ENCODE results near the gene CNPY1.
"Not testable (repeated sequence)": the region's sequence is repeated elsewhere in the genome, so short reads cannot be mapped to it uniquely, and the experiment has no call there.

CNPY1 gene

DNA sequence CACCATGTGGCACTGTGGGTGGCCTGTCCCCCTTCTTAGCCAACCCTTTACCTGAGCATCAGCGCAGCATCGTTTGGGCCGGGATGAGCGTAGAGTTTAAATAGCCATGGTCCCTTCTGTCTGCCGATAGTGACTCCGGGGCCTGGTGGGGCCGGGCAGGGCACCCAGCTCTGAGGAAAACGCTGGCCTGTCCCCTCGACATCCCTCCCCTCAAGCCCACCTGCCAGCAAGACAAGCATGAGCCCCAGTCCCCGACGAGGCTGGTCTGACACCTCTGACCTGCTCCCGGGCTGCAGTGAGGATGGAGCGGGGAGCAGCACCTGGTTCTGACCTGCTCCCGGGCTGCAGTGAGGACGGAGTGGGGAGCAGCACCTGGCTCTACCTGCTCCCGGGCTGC, 31.1 kb upstream of the CNPY1 start:
- no peak for DNase-seq

DNA sequence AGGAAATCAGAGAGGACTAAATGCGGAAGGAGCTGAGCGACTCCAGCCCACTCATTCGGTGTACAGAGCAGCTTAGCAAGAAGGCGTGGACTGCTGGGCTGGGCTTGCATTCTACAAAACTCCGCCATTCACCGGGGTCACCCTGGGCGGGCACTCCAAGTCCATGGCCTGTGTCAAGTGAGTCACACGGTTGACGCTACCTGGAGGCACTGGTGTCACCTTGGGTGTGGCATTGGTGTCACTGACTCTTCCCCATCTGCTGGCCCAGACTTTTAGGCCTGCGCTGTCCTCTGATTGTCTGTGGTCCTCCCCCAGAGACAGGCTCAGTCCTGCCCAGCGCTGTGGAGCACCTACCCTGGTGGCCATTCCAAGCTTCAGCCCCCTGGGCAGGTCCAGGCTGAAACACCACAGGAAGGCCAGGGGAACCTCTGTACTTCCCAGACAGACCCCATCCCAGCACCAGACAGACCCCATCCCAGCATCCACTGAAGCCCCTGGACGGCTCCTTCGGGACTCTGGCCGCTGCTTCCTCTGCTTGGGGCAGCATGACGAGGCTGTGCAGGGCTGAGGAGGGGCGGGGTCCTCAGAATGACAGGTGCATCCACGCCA, 30.6 kb upstream of the CNPY1 start:
- DNase-seq = no peak

DNA sequence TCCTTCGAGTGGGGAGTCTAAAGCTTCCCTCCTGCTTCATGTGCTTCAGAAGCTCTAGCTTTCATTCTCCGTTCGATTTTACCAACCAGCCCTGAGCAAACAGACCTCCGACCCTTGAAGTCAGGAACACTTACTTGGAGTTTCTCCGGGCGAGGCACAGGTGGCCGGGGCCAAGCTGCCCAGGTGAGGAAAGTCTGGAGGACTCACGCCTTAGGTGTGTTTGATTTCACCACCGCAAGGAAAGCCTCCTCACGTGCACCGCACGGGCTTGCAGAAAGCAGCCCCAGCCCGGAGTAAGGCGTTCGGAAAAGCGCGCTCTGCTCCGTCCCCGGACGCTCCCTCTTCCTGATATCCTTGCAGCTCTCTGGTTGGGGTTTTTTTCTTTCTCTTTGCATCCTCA, 30.1 kb upstream of the CNPY1 start:
- DNase-seq = no peak

DNA sequence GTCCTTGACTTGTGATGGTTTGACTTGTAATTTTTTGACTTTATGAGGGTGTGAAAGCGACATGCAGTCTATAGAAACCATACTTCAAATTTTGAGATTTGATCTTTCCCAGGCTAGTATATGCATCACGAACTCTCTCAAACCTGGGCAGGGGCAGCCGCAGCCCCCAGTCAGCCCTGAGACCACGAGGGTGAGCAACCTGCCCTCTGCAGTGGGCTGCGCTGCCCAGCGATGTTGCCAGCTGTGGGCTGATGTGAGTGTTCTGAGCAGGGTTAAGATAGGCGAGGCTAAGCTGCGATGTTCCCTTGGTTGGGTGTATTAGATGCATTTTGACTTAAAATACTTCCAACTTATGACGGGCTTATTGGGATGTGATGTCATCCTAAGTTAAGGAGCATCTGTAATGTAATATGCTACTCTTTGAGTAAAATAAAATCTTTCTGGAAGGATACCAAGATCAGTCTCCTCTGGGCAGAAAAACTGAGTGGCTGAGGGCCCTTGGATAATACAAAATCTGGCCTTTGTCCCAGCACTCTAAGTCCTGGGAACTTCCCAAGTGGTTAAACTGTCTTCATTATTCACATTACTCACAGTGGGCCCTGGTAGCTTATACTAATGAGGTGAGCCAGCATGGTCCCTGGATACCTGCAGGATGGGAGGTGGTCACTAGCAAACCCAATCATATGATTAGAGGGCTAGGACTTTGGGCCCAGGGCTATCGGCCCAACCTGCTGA, 28.4 kb upstream of the CNPY1 start:
- no peak for DNase-seq

DNA sequence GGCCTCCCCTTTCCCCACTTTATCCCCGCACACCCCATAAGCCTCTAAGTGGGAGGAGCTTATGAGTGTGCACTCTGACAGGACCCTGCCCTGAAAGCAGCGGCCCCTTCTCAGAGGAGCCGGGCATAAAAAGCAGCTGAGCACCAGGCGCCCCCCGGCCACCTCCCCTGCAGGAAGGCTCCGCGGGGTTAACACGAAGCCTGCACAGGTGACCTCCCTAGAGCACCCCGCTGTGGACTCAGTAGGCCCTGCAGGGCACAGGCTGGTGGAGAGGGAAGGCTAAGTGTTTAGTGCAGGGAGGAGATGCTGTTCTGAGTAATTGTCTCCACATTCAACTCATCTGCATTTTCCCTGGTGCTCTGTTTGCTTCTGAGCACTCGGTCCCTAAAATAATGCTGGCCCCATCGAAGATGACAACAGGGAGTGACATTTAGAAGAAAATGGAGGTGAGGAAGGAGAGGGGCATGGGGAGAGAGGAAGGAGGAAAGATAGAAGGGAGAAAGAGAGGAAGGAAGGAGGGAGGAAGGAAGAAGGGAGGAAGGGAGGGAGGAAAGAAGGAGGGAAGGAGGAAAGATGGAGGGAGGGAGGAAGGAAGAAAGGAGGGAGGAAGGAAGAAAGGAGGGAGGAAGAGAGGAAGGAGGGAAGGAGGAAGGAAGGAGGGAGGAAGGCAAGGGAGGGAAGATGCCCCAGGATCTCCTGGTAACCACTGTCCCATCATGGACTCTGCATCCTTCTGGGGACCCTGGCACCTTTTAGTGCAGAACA, 25.4 kb upstream of the CNPY1 start:
- no peak for DNase-seq

DNA sequence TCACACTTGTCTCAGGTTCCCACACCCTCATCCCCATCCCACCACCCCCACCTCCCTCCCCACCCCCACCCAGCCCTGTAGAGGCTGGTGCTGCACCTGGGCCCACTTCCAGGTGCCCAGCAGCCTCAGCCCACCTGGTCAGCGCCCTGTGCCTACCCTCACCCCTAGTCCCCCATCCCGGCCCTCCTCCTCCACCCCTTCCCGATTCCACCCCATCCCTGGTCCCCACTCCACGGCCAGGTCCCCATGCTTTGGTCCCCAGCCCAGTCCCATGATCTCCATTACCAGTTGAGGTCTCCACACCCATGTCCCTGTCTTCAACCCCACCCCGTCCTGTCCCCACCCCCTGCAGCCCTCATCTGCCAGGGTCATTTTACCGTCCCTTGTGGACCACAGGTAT, 24.6 kb upstream of the CNPY1 start:
- DNase-seq = no peak

DNA sequence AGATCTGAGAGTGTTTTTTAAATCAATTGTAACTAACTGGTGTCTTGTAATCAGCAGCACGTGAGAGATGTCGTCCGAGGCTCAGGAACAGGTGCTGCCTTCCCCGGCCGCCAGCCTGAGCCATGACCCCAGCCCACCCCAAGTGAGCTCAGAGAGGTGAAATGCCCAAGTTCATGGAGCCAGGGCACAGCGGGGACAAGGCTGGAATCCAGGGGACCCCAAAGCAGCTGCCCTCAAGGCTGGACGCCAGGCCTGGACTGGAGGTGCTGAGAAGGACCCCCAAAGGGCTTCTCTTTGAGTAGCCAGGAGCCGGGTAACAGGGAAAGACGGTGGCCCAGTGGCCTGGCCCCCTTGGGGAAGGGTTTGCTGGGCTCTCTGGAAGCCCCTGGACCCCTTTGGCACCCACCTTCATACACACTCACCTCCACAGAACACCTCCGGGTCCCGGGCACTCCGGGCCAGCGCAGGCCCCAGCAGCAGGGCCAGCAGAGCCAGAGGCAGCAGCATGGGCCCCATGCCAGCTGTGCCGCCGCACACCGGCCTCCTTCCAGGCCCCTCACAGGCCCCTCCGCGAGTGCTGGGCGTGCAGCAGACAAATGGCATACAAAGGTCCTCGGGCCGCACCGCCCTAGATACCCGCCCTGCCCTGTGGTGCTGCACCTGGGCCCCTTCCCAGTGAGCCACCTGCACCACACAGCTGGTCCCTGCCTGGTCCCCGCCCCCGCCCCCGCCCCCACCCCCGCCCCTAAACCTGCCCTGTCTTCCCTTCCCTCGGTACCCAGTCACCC, 24.0 kb upstream of the CNPY1 start:
- no peak for DNase-seq

DNA sequence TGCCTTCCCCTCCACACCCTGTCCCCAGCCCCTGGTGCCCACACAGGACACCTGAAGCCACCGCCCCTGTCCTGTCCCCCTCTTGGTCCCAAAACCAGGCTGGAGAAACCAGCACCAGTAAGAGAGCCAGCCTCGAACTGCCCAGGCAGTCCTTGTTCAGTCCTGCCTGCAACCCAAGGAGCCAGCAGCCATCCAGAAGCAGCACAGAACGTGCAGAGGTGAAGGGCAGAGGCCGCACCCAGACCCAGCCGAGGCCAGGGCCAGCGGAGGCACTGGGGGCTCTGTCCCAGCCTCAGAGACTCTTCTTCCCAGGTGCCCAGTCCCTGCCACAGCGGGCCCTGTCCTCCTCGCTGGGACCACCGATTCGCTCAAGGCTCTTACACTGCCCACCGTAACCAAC, 23.3 kb upstream of the CNPY1 start:
- DNase-seq = no peak

DNA sequence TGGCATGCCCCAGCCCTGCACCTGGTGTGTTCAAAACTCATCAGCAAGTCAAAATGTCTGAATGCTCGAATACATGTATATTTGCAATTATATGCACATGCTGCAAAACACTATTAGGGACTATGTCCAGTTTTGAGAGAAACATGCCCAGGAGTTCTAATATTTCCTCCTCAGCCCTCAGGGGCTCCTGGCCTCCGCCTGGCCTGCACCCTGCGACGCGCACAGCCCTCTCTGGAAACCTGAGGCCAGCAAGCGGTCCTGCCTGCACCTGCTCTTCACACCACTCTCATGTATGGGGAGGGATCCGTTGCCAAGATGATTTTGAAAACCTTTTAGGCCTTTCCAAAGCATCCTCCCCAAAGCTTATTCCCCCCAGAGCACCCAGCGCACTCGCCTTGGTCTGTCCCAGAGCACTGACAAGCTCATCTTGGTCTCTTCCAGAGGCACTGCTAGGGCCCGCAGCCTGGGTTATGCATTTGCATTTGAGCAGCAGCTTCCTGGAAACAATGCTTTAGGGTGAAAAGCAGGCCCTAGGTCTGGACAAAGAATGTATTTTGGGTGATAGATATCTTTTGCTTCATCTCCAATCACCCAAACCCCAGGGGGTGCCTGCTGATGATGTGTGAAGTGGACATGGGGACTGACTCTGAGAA, 22.6 kb upstream of the CNPY1 start:
- no peak for DNase-seq

DNA sequence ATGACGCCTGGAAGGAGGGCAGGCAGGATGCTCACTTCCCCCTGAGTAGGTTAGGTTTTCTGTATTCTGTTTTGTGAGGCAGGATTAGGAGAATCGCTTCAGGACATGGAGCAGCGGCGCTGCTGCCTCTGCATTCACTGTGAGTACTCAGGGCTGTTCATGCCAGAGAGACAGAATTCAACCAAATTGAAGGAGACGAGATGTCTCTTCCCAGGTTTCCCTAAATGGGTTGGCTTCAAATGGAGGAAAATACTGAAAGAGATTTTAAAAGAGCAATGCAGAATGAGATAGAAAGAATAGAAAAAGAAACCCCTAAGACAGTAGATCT, 21.9 kb upstream of the CNPY1 start:
- DNase-seq = no peak

DNA sequence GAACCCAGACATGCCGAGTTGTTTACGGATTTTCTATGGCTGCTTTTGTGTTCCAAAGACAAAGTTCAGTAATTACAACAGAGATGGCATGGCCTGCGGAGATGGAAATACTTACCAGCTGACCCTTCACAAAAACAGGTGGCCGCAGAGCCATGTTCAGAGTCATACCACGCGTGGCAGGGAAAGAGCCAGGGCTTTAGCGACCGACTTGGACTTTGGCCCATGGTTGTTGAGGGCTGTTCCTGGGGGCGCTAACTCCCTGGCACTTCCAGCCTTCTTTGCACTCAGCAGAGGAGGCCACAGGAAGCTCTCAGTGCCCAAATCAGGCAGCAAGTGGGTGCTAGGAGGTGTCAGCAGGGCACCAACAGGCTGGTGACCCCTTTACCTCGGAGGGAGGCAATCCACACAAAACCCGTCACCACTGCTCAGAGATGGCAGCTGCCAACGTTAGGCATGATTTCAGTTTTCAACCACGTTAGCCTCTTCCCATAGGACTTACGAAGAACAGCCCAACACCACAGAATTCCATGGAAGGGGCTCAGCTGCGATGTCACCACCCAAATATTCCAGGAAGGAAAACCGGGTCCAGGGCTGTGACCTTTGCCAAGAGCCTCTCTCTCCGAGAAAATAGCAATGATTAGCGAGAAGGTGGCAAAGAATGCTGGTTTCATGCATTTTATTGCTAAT, 21.4 kb upstream of the CNPY1 start:
- DNase-seq = no peak

DNA sequence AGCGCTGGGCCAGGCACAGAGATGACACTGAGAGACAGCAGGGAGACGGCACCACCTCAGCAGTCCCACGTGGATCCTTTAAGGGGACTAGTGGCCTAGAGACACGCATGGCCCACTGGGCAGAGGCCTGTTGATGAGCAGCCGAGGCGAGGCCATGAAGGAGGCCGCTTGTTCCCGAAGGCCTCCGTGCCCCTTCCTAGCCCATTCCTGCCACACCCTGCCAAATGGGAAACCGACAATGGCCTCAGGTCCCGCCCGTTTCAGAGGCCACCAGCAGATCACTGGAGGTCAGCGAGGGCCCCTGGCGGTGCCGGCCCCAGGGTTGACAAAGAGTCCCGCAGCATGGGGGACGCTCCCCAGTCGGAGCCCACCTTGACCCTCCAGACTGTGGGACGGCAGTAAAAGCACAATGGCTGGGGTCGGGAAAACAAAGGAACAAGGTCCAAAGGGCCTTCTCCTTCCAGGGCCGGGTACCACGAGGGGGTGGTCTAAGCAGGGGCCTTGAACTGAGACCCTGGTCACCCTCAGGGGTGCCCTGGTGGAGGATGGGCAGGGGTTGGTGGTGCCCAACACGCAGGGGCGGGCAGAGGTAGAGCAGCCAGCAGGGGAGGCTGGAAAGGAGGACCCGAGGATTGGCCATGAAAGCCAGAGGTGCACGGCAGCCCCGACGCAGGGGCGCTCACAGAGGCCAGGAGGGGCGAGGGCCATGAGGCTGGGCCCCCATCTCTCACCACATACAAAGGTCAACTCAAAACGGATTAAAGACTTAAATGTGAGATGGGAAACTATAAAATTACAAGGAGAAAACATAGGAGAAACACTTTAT, 19.9 kb upstream of the CNPY1 start:
- no peak for DNase-seq

DNA sequence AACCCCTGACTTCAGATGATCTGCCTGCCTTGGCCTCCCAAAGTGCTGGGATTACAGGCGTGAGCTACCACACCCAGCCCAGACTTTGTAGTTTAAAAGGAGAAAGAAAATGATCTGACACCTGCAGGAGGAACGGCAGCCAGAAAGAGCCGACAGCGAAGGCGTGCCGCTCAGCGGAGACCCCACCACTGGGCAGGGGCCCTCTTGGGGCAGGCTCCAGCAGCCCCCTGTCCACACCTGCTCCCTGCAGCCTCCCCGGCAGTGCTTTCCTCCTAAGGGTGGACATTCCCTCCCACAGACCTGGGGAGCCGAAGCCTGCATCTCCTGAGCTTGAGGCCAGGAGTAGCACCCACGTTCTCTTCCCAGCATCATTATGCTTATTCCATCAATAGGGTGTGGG, 19.2 kb upstream of the CNPY1 start:
- no peak for DNase-seq

DNA sequence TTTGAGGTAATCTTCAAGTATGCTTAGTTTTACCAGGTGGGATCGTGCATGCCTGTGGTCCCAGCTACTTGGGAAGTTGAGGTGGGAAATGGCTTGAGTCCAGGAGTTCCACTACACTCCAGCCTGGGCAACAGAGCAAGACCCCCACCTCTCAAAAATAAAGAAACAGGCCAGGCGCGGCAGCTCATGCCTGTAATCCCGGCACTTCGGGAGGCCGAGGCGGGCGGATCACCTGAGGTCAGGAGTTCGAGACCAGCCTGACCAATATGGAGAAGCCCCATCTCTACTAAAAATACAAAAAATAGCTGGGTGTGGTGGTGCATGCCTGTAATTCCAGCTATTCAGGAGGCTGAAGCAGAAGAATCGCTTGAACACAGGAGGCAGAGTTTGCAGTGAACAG, 16.6 kb upstream of the CNPY1 start:
- DNase-seq = not testable (repeated sequence)

DNA sequence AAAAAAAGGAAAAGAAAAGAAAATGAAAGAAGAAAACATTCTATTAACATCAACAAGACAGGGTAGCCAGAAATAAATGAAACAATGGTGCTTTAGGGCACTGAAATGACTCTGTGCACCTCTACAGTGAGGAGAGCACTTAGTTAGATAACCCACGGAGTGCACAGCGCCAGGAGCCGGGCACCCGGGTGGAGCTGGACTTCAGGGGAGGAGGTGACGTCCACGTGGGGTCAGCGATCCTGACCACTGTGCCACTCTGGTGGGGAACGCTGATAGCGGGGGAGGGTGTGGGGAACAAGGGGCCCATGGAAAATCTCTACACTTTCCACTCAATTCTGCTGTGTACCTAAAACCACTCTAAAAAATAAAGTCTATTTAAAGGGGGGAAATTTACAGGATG, 15.7 kb upstream of the CNPY1 start:
- DNase-seq = no peak

DNA sequence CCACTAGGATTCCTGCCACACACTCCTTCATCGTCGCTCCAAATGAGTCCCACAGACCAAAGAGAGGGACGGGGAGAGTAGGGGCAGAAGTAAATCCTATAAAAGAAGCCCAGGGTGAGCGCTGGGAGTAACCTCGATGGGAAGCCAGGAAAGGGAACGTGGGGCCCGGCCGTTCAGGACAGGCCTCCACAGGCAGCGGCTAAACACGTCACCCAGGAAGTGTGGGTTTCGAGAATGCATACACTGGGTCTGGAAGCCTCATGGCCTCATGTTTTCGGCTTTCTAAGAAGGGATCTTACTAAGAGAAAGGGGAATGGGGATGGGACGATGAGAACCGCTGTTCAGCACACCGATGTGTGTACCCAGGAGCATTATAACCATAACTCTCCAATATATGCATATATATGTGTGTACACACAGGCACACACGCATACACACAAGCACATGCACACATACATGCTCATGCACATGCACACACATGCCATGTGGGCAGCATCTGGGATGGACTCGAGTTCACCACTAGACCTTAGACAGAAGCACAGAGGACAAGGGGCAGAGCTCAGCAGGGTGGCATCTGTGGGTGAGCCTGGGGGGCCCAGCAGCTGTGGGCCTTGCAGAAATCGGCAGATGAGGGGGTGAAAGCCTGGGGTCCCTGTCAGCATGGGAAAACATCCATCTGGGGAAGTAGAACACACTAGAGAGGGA, 14.8 kb upstream of the CNPY1 start:
- DNase-seq = no peak

DNA sequence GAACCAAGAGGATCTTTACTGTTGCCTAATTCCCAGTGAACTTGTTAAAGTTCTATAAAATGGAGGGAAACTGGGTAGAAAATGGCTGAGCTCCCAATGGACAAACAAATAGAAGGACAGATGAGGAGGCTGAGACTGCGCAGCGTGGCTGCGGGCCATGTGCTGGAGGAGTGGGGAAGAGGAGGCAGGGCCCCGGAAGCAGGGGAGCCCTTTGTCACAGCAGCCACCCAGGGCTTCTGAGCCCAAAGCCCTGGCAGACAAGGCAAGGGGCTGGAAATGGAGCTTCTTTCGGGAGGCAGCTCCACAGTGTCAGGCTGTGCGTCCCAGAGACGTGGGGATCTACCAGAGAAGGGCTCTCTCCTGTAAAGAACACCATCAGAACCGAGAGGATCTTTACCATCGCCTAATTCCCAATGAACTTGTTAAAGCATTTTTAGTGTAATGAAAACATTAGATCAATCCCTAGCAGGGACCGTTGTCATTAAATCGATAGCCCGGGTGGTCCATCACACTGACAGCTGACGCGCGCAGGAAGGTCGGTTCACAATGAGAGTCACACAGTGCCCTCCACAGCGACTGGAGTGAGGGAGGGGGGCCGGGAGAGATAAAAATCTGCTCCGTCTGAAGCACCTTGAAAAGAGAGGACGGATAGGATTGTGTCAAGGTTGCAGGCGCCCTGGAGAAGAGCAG, 14.0 kb upstream of the CNPY1 start:
- no peak for DNase-seq

DNA sequence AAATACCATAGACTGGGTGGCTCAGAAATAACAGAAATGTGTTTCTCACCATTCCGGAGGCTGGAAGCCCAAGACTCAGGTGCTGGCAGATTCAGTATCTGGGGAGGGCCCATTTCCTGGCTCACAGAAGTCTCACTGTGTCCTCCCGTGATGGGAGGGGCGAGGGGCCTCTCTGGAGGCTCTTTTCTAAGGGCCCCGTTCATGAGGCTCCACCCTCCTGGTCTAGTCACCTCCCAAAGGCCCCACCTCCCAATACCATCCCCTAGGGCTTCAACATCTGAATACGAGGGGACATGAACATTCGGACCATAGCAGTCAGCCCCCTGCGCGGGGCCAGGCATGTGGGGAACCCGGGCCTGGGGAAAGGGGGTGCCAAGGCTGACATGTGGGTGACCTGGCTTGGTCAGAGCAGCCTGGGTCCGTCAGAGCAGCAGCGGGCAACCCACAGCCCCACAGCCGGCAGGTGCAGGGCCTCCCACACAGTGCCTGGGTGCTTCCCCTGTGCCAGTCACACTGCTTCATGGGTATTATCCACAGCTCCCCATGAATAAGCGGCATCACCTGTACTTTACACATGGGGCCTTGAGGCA, 13.3 kb upstream of the CNPY1 start:
- DNase-seq = no peak

DNA sequence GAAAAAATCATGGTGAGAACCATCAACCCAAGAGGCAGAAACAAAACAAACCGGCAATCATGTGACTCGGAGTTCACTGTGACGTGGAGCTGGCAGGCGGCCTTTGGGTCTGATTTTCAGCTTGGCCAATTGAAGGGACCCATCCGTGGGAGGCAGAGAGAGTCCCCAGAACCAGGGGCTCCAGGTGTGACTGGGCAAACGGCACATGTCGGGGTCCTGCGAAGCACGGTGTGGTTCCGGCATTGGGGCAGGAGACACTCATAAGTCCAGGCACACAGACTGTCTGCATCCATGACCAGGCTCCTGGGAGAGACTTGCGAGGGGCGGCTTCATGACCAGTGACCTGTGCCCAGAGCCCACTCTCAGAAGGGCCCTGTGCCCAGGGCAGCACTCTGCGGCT, 12.6 kb upstream of the CNPY1 start:
- DNase-seq = no peak

DNA sequence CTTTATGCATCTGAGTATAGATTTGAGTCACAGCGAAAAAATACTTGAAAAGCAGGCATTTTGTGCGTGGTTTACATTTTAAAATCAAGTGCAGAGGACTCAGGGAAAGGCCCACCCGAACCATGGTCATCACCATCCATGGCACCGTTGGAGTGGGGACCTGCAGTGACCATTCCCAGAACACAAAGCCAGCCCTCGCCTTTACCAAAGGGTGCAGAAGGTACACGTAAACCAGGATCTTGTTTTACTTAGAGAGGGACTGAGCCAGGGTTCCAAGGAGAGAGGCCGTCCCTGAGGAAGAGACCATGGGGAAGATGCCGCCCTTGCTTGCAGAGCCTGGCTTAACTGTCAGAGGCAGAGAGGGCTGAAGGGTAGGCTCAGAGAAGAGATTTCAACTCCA, 12.0 kb upstream of the CNPY1 start:
- no peak for DNase-seq
